HepG2 (cell line): ENCODE data around the gene COL9A3. TPM values are rescaled to one million over a fixed set of nuclear protein-coding genes. Genes with fewer than 3 reads are reported as not detected.

Experiments
- DNMT1 ChIP-seq: sonication (generic); formaldehyde crosslinking; IDR thresholded peaks from 2 replicates; pipeline ENCODE4 v1.5.1; 2020; ENCODE audit warnings: mild to moderate bottlenecking, missing genetic modification reagents
- FUBP1 ChIP-seq: sonication (generic); formaldehyde crosslinking; IDR thresholded peaks from 2 replicates; pipeline ENCODE4 v1.5.1; 2020; ENCODE audit warnings: missing genetic modification reagents, mild to moderate bottlenecking, borderline replicate concordance
- HDAC1 ChIP-seq: sonication (generic); formaldehyde crosslinking; IDR thresholded peaks from 2 replicates; pipeline ENCODE4 v1.5.1; 2020; ENCODE audit warnings: mild to moderate bottlenecking, missing genetic modification reagents
- KAT7 ChIP-seq: IDR thresholded peaks from 2 replicates; pipeline ENCODE4 v1.6.1; 2018; ENCODE audit warnings: borderline replicate concordance, missing compliant biosample characterization
- MEF2D ChIP-seq: sonication (generic); formaldehyde crosslinking; IDR thresholded peaks from 2 replicates; pipeline ENCODE4 v1.5.1; 2020; ENCODE audit warnings: mild to moderate bottlenecking, missing genetic modification reagents
- MIER2 ChIP-seq: IDR thresholded peaks from 2 replicates; pipeline ENCODE4 v1.6.1; 2016; ENCODE audit warnings: missing biosample characterization, missing genetic modification reagents
- MXD1 ChIP-seq: sonication (generic); formaldehyde crosslinking; IDR thresholded peaks from 2 replicates; pipeline ENCODE4 v1.4.0; 2020; ENCODE audit warnings: mild to moderate bottlenecking, missing genetic modification reagents
- NCOA2 ChIP-seq: sonication (generic); formaldehyde crosslinking; IDR thresholded peaks from 2 replicates; pipeline ENCODE4 v1.8.0; 2022; ENCODE audit warnings: inconsistent platforms
- PATZ1 ChIP-seq: sonication (generic); formaldehyde crosslinking; IDR thresholded peaks from 2 replicates; pipeline ENCODE4 v1.4.0; 2020; ENCODE audit warnings: missing genetic modification reagents
- PHF20 ChIP-seq: sonication (generic); formaldehyde crosslinking; IDR thresholded peaks from 2 replicates; pipeline ENCODE4 v1.5.0; 2020; ENCODE audit warnings: mild to moderate bottlenecking, missing genetic modification reagents
- RELA ChIP-seq: sonication (generic); formaldehyde crosslinking; IDR thresholded peaks from 2 replicates; pipeline ENCODE4 v1.4.0; 2020; ENCODE audit warnings: missing genetic modification reagents
- REST ChIP-seq, 2 experiments: IDR thresholded peaks; 2 replicates each; pipeline ENCODE4 v1.6.1; 2011 to 2012; ENCODE audit warnings: low read length in 2 of 2, borderline replicate concordance in 1 of 2, low read depth in 1 of 2, mild to moderate bottlenecking in 1 of 2, moderate library complexity in 1 of 2
- RFXANK ChIP-seq: IDR thresholded peaks from 2 replicates; pipeline ENCODE4 v1.6.1; 2016
- TGIF2 ChIP-seq: IDR thresholded peaks from 2 replicates; pipeline ENCODE4 v1.6.1; 2016; ENCODE audit warnings: control low read depth, missing compliant biosample characterization
- ZBTB14 ChIP-seq: sonication (generic); formaldehyde crosslinking; IDR thresholded peaks from 2 replicates; pipeline ENCODE4 v1.4.0; 2020; ENCODE audit warnings: missing genetic modification reagents
- ZIK1 ChIP-seq: sonication (generic); formaldehyde crosslinking; IDR thresholded peaks from 2 replicates; pipeline ENCODE4 v1.5.0; 2020; ENCODE audit warnings: mild to moderate bottlenecking, low read depth, missing genetic modification reagents, borderline replicate concordance
- ZMYM3 ChIP-seq: sonication (generic); formaldehyde crosslinking; IDR thresholded peaks from 2 replicates; pipeline ENCODE4 v1.5.1; 2020; ENCODE audit warnings: mild to moderate bottlenecking, missing genetic modification reagents
- ZNF362 ChIP-seq: sonication (generic); formaldehyde crosslinking; IDR thresholded peaks from 2 replicates; pipeline ENCODE4 v1.4.0; 2020; ENCODE audit warnings: missing genetic modification reagents, mild to moderate bottlenecking, borderline replicate concordance
- ZNF430 ChIP-seq: sonication (generic); formaldehyde crosslinking; IDR thresholded peaks from 2 replicates; pipeline ENCODE4 v1.9.0; 2021; ENCODE audit warnings: mild to moderate bottlenecking, missing genetic modification reagents
- polyA plus RNA-seq, 8 experiments: library from polyadenylated mRNA; depleted of rRNA in 3 of 8; stranded (reverse) in 7 of 8; unstranded in 1 of 8; fragments of >200 nt; fragmentation: Illumina TruSeq in 4 of 8; extraction: Trizol in 4 of 8; gene quantifications; 2 replicates each; pipeline versions ENCODE4 v1.2.1 to v1.2.3, GENCODE V29; 2011 to 2016; ENCODE audit warnings: low read depth in 4 of 8, missing spikeins in 1 of 8, mixed read lengths in 1 of 8; ENCODE audit not compliant: insufficient read depth in 1 of 8
- total RNA-seq, 5 experiments: library from RNA; depleted of rRNA; stranded (reverse); fragments of >200 nt; fragmentation: Illumina TruSeq; extraction: Trizol; gene quantifications; 2 replicates each; pipeline ENCODE4 v1.2.3, GENCODE V29; 2016; ENCODE audit warnings: low read depth in 1 of 5

Gene COL9A3
- total and polyA plus RNA-seq, 2 of the 13 experiments (the other 11 are each of a cell fraction or from before 2014, with no cell fraction given) = 155 to 204 TPM

GRCh38 chr20:62805711-62806382 lies 11.0 kb upstream of the COL9A3 start (continued):
- TF ChIP-seq ZNF362 (CRISPR knock-in tag) (peak; percentile 45; the same call in 1 of the 2 replicates), MEF2D (CRISPR knock-in tag) (peak; percentile 42; the same call in 1 of the 2 replicates), DNMT1 (CRISPR knock-in tag) (0 out of 2 replicates have a peak, but pooled peaks have one; percentile 58), ZIK1 (CRISPR knock-in tag) (no peak), MXD1 (CRISPR knock-in tag) (no peak; the same call in 1 of the 2 replicates), MIER2 (CRISPR knock-in tag) (0 out of 2 replicates have a peak, but pooled peaks have one; percentile 9), RFXANK (CRISPR knock-in tag) (no peak), HDAC1 (peak; percentile 97), ZNF430 (CRISPR knock-in tag) (peak; percentile 34; the same call in 1 of the 2 replicates), FUBP1 (CRISPR knock-in tag) (no peak), ZMYM3 (CRISPR knock-in tag) (peak; percentile 74; the same call in 1 of the 2 replicates), TGIF2 (CRISPR knock-in tag) (peak; percentile 75), RELA (CRISPR knock-in tag) (0 out of 2 replicates have a peak, but pooled peaks have one; percentile 60), REST (IDR thresholded peaks at IDR 0.05; ENCODE audit: borderline replicate concordance in 1 of 2, low read depth in 1 of 2, low read length in 2 of 2) (no peak; a peak in 1 of 4 replicates), KAT7 (CRISPR knock-in tag) (peak; percentile 91), PATZ1 (CRISPR knock-in tag) (peak; percentile 95), NCOA2 (CRISPR knock-in tag) (peak; percentile 67; the same call in 1 of the 2 replicates), ZBTB14 (peak; percentile 71), PHF20 (CRISPR knock-in tag) (peak; percentile 84)
